Neuronal stem cell (in vitro differentiated cells): ENCODE results near the gene SH3PXD2B.
A peak's percentile ranks its signal among the peaks of the same experiment; 100 is the strongest.

Experiments used
- DNase-seq: peaks from one replicate; pipeline ENCODE4 v3.0.0-alpha.2; 2013; ENCODE audit warnings: low spot score
- H2AFZ ChIP-seq: one replicate; pipeline ENCODE4 v1.6.1; 2013; ENCODE audit warnings: mild to moderate bottlenecking, low read length, inconsistent platforms
- H2AK5ac ChIP-seq: 2 replicates; pipeline ENCODE4 v1.6.1; 2013; ENCODE audit warnings: low read depth, mild to moderate bottlenecking, inconsistent platforms, low read length, moderate library complexity, mixed read lengths
- H2BK120ac ChIP-seq: 2 replicates; pipeline ENCODE4 v1.6.1; 2013; ENCODE audit warnings: low read depth, mild to moderate bottlenecking, inconsistent platforms, low read length, moderate library complexity, mixed read lengths
- H2BK12ac ChIP-seq: one replicate; pipeline ENCODE4 v1.6.1; 2013; ENCODE audit warnings: low read length, inconsistent platforms
- H2BK15ac ChIP-seq: 2 replicates; pipeline ENCODE4 v1.6.1; 2013; ENCODE audit warnings: mild to moderate bottlenecking, low read length, inconsistent platforms, mixed read lengths
- H2BK5ac ChIP-seq: one replicate; pipeline ENCODE4 v1.6.1; 2013; ENCODE audit warnings: inconsistent platforms, mild to moderate bottlenecking, low read length, moderate library complexity
- H3K14ac ChIP-seq: one replicate; pipeline ENCODE4 v1.6.1; 2013; ENCODE audit warnings: low read length, inconsistent platforms
- H3K18ac ChIP-seq: 2 replicates; pipeline ENCODE4 v1.6.1; 2013; ENCODE audit warnings: low read length, inconsistent platforms
- H3K23ac ChIP-seq: 2 replicates; pipeline ENCODE4 v1.6.1; 2013; ENCODE audit warnings: low read depth, mild to moderate bottlenecking, mixed read lengths, low read length, inconsistent platforms; ENCODE audit not compliant: poor library complexity
- H3K27ac ChIP-seq: replicated peaks from 3 replicates; pipeline ENCODE4 v1.5.1; 2013; ENCODE audit warnings: low read length, inconsistent platforms
- H3K27me3 ChIP-seq, 3 experiments: 2 replicates each; pipeline ENCODE4 v1.6.1; 2013; ENCODE audit warnings: low read length in 3 of 3, mild to moderate bottlenecking in 2 of 3, inconsistent platforms in 1 of 3, low read depth in 1 of 3, mixed read lengths in 1 of 3, moderate library complexity in 1 of 3; ENCODE audit not compliant: control insufficient read depth in 3 of 3, insufficient read depth in 3 of 3
- H3K36me3 ChIP-seq, 2 donors: replicated peaks in 1 of 2; 2 replicates each; pipeline ENCODE4 v1.6.1; 2013; ENCODE audit warnings: low read length in 2 of 2; ENCODE audit not compliant: control insufficient read depth in 2 of 2, insufficient read depth in 2 of 2
- H3K4ac ChIP-seq: 2 replicates; pipeline ENCODE4 v1.6.1; 2013; ENCODE audit warnings: inconsistent platforms, mild to moderate bottlenecking, low read length, moderate library complexity
- H3K4me1 ChIP-seq, 2 donors: 1 replicate in 1 of 2; 2 replicates in 1 of 2; pipeline ENCODE4 v1.6.1; 2013; ENCODE audit warnings: low read length in 2 of 2, low read depth in 1 of 2; ENCODE audit not compliant: control insufficient read depth in 2 of 2, insufficient read depth in 1 of 2
- H3K4me2 ChIP-seq: one replicate; pipeline ENCODE4 v1.6.1; 2013; ENCODE audit warnings: mild to moderate bottlenecking, low read length, inconsistent platforms; ENCODE audit not compliant: insufficient read depth, poor library complexity, severe bottlenecking
- H3K4me3 ChIP-seq, 2 donors: 2 replicates each; pipeline ENCODE4 v1.5.1; 2013; ENCODE audit warnings: low read length in 2 of 2, mild to moderate bottlenecking in 2 of 2, inconsistent platforms in 1 of 2, moderate library complexity in 1 of 2
- H3K79me1 ChIP-seq: one replicate; pipeline ENCODE4 v1.6.1; 2013; ENCODE audit warnings: low read depth, mild to moderate bottlenecking, inconsistent platforms, low read length, moderate library complexity
- H3K9ac ChIP-seq: one replicate; pipeline ENCODE4 v1.6.1; 2013; ENCODE audit warnings: mild to moderate bottlenecking, low read depth, low read length, inconsistent platforms; ENCODE audit not compliant: poor library complexity
- H3K9me3 ChIP-seq, 2 donors: replicated peaks in 1 of 2; 2 replicates each; pipeline versions ENCODE3 to v1.6.1; 2013; ENCODE audit warnings: low read length in 2 of 2, mild to moderate bottlenecking in 2 of 2, inconsistent platforms in 1 of 2, low read depth in 1 of 2, mixed read lengths in 1 of 2, moderate library complexity in 1 of 2; ENCODE audit not compliant: control insufficient read depth in 2 of 2, insufficient read depth in 1 of 2
- H4K8ac ChIP-seq: one replicate; pipeline ENCODE4 v1.6.1; 2013; ENCODE audit warnings: low read depth, mild to moderate bottlenecking, inconsistent platforms, low read length, moderate library complexity
- H4K91ac ChIP-seq: one replicate; pipeline ENCODE4 v1.6.1; 2013; ENCODE audit warnings: low read length, low read depth, mild to moderate bottlenecking, inconsistent platforms; ENCODE audit not compliant: poor library complexity
- WGBS, 2 donors: extraction: QIAGEN DNeasy Blood & Tissue Kit; methylation state at CpG; one replicate each; pipeline ENCODE4 v1.1.7; 2013; ENCODE audit warnings: missing lambda C conversion rate in 2 of 2, mixed read lengths in 1 of 2; ENCODE audit not compliant: insufficient read length in 2 of 2, insufficient replicate concordance in 1 of 2; ENCODE audit errors: extremely low coverage in 2 of 2; 5-methylcytosine and 5-hydroxymethylcytosine counted together

SH3PXD2B gene

DNA sequence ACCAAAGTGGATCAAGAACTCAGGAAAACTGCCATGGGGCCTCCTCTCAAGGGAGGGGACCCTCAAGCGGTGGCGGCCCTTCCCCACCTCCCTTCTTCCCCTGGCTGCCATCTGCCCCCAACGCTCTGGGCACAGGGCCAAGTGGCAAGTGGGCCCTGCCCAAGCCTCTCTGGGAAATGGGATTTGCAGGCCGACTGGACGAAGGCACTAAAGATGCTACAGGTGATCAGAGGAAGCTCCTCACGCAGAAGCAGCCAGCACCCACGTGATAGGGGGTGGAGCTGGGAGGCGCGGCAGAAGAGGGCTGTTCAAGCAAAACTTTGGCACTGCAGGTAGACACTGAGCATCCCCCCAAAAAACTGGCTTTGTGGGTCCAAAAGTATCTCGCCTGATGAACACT is 118.1 kb downstream of the SH3PXD2B start:
- Histone ChIP-seq H4K91ac (peak overlapping the region; percentile 64), H3K4ac (no peak overlapping the region), H3K23ac (peak overlapping the region; percentile 34), H2AK5ac (no peak overlapping the region), H2BK12ac (no peak overlapping the region), H3K9ac (no peak overlapping the region), H3K4me2 (no peak overlapping the region), H2AFZ (no peak overlapping the region), H3K4me3 (no peak overlapping the region), H3K9me3 (no peaks in the 10 kb centered on the region), H3K18ac (no peak overlapping the region), H4K8ac (no peak overlapping the region), H3K14ac (no peak overlapping the region), H3K4me1 (no peaks in the 10 kb centered on the region), H2BK120ac (no peak overlapping the region), H2BK5ac (no peak overlapping the region), H2BK15ac (no peak overlapping the region), H3K79me1 (peaks cover 2% of the 10 kb centered on the region), H3K27ac (no peak overlapping the region), H3K36me3 (peaks cover 24 to 75% of the 10 kb centered on the region in 2 donors), H3K27me3 (no peaks in the 10 kb centered on the region)
- DNase-seq: no peak
- no CpG with 5 or more reads among the region's 10 CpGs for WGBS, 2 donors

DNA sequence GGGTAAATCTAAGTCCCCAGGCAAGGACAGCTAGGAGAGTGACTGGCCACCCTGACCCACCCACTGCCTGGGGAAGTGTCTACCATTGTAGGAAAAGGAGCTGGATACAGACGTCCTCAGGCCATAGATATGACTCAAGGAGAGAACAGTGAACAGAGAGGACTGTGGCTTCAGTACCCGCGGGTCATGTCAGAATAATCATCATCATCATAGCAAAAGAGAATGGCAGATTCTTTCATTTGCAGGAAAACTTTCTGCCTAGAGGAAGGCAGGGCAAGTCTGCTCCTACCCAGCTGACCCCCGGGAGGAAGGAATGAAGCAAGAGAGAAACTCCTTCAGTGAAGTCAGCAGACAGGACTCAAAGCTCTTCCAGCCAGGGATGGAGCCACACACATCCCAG is 118.6 kb downstream of the SH3PXD2B start:
- no peak for DNase-seq
- H3K27me3 ChIP-seq: no peaks in the 10 kb centered on the region
- H3K36me3 ChIP-seq: peaks cover 24 to 69% of the 10 kb centered on the region in 2 donors
- no CpG with 5 or more reads among the region's 4 CpGs for WGBS, 2 donors
- H3K14ac ChIP-seq: no peak overlapping the region
- H2BK15ac ChIP-seq: no peak overlapping the region
- H3K27ac ChIP-seq: no peak overlapping the region
- no peak overlapping the region for H3K9ac ChIP-seq
- H3K9me3 ChIP-seq: no peaks in the 10 kb centered on the region
- no peak overlapping the region for H3K18ac ChIP-seq
- no peaks in the 10 kb centered on the region for H3K4me1 ChIP-seq
- H2BK120ac ChIP-seq: no peak overlapping the region
- H2AK5ac ChIP-seq: no peak overlapping the region
- no peak overlapping the region for H3K4me3 ChIP-seq
- H4K91ac ChIP-seq: no peak overlapping the region
- no peak overlapping the region for H3K23ac ChIP-seq
- H3K79me1 ChIP-seq: peaks cover 2% of the 10 kb centered on the region
- H2BK12ac ChIP-seq: no peak overlapping the region
- H4K8ac ChIP-seq: no peak overlapping the region
- no peak overlapping the region for H2AFZ ChIP-seq
- no peak overlapping the region for H3K4ac ChIP-seq
- H3K4me2 ChIP-seq: no peak overlapping the region
- H2BK5ac ChIP-seq: no peak overlapping the region

DNA sequence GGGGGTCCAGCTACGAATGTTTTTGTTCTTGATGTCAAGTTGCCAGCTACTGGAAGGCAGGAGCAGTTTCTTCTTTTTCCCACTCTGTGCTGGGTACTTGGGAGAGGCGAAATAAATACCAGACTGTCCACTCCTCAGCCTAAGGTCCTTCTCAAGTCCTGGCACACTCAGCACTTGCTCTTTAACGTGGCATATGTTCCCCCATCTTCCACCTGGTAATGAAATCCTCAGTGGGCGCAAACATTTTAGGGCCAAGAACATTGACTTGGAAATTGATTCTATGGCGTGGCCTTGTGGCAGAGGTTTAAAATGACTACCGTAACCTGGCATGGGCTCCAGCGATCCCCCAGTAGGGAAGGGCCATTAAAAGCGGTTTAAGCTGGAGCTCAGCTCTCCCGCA is 119.7 kb downstream of the SH3PXD2B start:
- Histone ChIP-seq H3K4me3 (no peak overlapping the region), H2BK5ac (no peak overlapping the region), H2AFZ (no peak overlapping the region), H3K18ac (no peak overlapping the region), H2BK120ac (no peak overlapping the region), H3K79me1 (peaks cover 2% of the 10 kb centered on the region), H2BK15ac (no peak overlapping the region), H3K14ac (no peak overlapping the region), H3K27me3 (no peaks in the 10 kb centered on the region), H4K8ac (no peak overlapping the region), H3K4ac (no peak overlapping the region), H2BK12ac (no peak overlapping the region), H3K4me1 (no peaks in the 10 kb centered on the region), H3K27ac (no peak overlapping the region), H4K91ac (no peak overlapping the region), H2AK5ac (no peak overlapping the region), H3K4me2 (no peak overlapping the region), H3K23ac (no peak overlapping the region), H3K9me3 (no peaks in the 10 kb centered on the region), H3K36me3 (peaks cover 18 to 59% of the 10 kb centered on the region in 2 donors), H3K9ac (no peak overlapping the region)
- no CpG with 5 or more reads among the region's 9 CpGs for WGBS, 2 donors
- no peak for DNase-seq

DNA sequence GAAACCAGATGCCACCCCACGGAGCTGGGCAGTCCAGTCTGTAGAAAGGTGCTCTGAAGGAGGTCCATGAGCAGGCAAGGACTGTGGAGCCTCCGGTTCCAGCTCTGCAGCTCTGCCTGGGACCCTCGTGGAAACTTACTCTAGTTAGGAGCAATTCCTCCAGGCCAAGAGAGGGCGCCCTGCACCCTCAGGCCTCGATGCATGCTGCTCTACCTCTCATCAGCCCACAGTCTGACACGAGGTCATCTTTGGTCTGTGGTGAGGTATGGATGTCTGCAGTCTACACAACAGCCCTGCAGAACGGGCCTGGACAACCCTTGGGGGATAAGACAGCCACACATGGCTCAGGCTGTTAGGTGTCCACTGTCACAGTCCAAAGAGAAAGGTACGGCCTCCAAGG is 120.1 kb downstream of the SH3PXD2B start:
- Histone ChIP-seq H3K27ac (no peak overlapping the region), H3K18ac (peak overlapping the region; percentile 11), H2AFZ (no peak overlapping the region), H2BK5ac (no peak overlapping the region), H3K79me1 (peaks cover 2% of the 10 kb centered on the region), H3K14ac (no peak overlapping the region), H3K27me3 (no peaks in the 10 kb centered on the region), H3K9ac (no peak overlapping the region), H3K36me3 (peaks cover 15 to 54% of the 10 kb centered on the region in 2 donors), H3K4me3 (no peak overlapping the region), H2BK15ac (no peak overlapping the region), H4K91ac (no peak overlapping the region), H3K23ac (no peak overlapping the region), H3K4me1 (no peaks in the 10 kb centered on the region), H2BK12ac (no peak overlapping the region), H3K4me2 (no peak overlapping the region), H2BK120ac (no peak overlapping the region), H3K9me3 (no peaks in the 10 kb centered on the region), H4K8ac (no peak overlapping the region), H2AK5ac (no peak overlapping the region), H3K4ac (no peak overlapping the region)
- no CpG with 5 or more reads among the region's 8 CpGs for WGBS, 2 donors
- DNase-seq: no peak
